GM12878 (cell line): Measurements from ENCODE around the gene HSF2BP. TPM values are rescaled to one million over a fixed set of nuclear protein-coding genes. Genes with fewer than 3 reads are reported as not detected.
"Not testable (repeated sequence)": the region's sequence is repeated elsewhere in the genome, so short reads cannot be mapped to it uniquely, and the experiment has no call there.

Experiments used
- ATAC-seq: fragments of 200-7000 bp; cut with Tn5 transposase; 3 replicates; pipeline ENCODE4 v1.9.1; 2020; ENCODE audit warnings: mild to moderate bottlenecking, moderate library complexity
- BruUV-seq: library from RNA; stranded (reverse); fragments of 400-500 nt; replicated peaks from 2 replicates; lab custom pipeline; 2021; lab: Mats Ljungman, UMichigan
- CTCF ChIA-PET: fragments of 300-600 bp; sonication (Branson Sonifier 250); formaldehyde crosslinking; extraction: SDS; loops from one replicate; lab custom pipeline; 2021; ENCODE audit warnings: inconsistent platforms; lab: Yijun Ruan, JAX
- POLR2A ChIA-PET: fragments of 350-600 bp; formaldehyde crosslinking; extraction: SDS; loops from one replicate; lab custom pipeline; 2021; ENCODE audit warnings: inconsistent platforms; lab: Charles Lee
- RAD21 ChIA-PET: fragments of 300-600 bp; sonication (Branson Sonifier 250); formaldehyde crosslinking; loops from one replicate; lab custom pipeline; 2023; ENCODE audit warnings: antibody characterized with exemption; ENCODE audit not compliant: unreplicated experiment; lab: Charles Lee
- SMC1A ChIA-PET: fragments of 300-600 bp; sonication (Branson Sonifier 250); formaldehyde crosslinking; loops from one replicate; lab custom pipeline; 2023; ENCODE audit not compliant: unreplicated experiment, uncharacterized antibody; lab: Charles Lee
- DNase-seq: peaks from one replicate; pipeline ENCODE4 v3.0.0-alpha.2; 2011; ENCODE audit warnings: low read depth, low spot score
- FAIRE-seq: peaks from 3 replicates; lab custom pipeline; 2011; peaks lifted over from hg19 to GRCh38; lab: Jason Lieb, UNC
- H2AFZ ChIP-seq: 2 replicates; pipeline ENCODE4 v1.6.0; 2011; ENCODE audit warnings: low read depth, low read length, control low read depth; ENCODE audit not compliant: control insufficient read depth
- H3K27ac ChIP-seq: 2 replicates; pipeline ENCODE4 v1.5.1; 2011; ENCODE audit warnings: control low read depth; ENCODE audit not compliant: control insufficient read depth, insufficient read depth
- H3K27me3 ChIP-seq, 2 experiments: replicated peaks in 1 of 2; 2 replicates each; pipeline versions ENCODE4 v1.6.0 to v1.6.1; 2011; ENCODE audit warnings: low read length in 1 of 2; ENCODE audit not compliant: control insufficient read depth in 2 of 2, insufficient read depth in 2 of 2
- H3K36me3 ChIP-seq, 2 experiments: 2 replicates each; pipeline ENCODE4 v1.5.1; 2011; ENCODE audit warnings: low read length in 1 of 2; ENCODE audit not compliant: control insufficient read depth in 2 of 2, insufficient read depth in 2 of 2
- H3K4me1 ChIP-seq: 2 replicates; pipeline ENCODE4 v1.6.1; 2011; ENCODE audit warnings: mild to moderate bottlenecking, low read length, moderate library complexity, mixed read lengths; ENCODE audit not compliant: control insufficient read depth, insufficient read depth
- H3K4me2 ChIP-seq: 2 replicates; pipeline ENCODE4 v1.6.0; 2011; ENCODE audit warnings: control low read depth; ENCODE audit not compliant: control insufficient read depth, insufficient read depth
- H3K4me3 ChIP-seq: fragments of 200-600 bp; sonication (generic); 2 replicates; pipeline ENCODE4 v1.5.1; 2016
- H3K79me2 ChIP-seq: 2 replicates; pipeline ENCODE4 v1.6.0; 2011; ENCODE audit warnings: low read length; ENCODE audit not compliant: control insufficient read depth, insufficient read depth
- H3K9ac ChIP-seq: 2 replicates; pipeline ENCODE4 v1.8.0; 2011; ENCODE audit warnings: low read length, control low read depth, mixed read lengths; ENCODE audit not compliant: control insufficient read depth, insufficient read depth
- H3K9me3 ChIP-seq: replicated peaks from 3 replicates; pipeline ENCODE4 v1.5.1; 2011; ENCODE audit warnings: mild to moderate bottlenecking, low read length; ENCODE audit not compliant: control insufficient read depth, insufficient read depth
- H4K20me1 ChIP-seq: 2 replicates; pipeline ENCODE4 v1.6.0; 2011; ENCODE audit not compliant: control insufficient read depth, insufficient read depth
- CEBPB ChIP-seq, 2 experiments: fragments of 150-350 bp in 1 of 2; IDR thresholded peaks; 2 replicates each; pipeline ENCODE4 v1.6.1; 2012 to 2014; ENCODE audit warnings: low read depth in 2 of 2, low read length in 2 of 2, borderline replicate concordance in 1 of 2, inconsistent platforms in 1 of 2
- CHD1 ChIP-seq: IDR thresholded peaks from 2 replicates; pipeline ENCODE4 v1.6.1; 2012; ENCODE audit warnings: low read depth, low read length, improper control_type of control experiment
- EED ChIP-seq: sonication (generic); IDR thresholded peaks from 2 replicates; pipeline ENCODE4 v1.6.1; 2016; ENCODE audit warnings: antibody characterized with exemption, low read depth
- EGR1 ChIP-seq, 2 experiments: IDR thresholded peaks; 1 replicate in 1 of 2; 2 replicates in 1 of 2; pipeline ENCODE4 v1.6.1; 2011 to 2012; ENCODE audit warnings: low read depth in 2 of 2, low read length in 2 of 2, borderline replicate concordance in 1 of 2, mild to moderate bottlenecking in 1 of 2, moderate library complexity in 1 of 2
- GABPA ChIP-seq: IDR thresholded peaks from 2 replicates; pipeline ENCODE4 v1.6.1; 2014; ENCODE audit warnings: antibody characterized with exemption, low read depth, mild to moderate bottlenecking, inconsistent platforms
- MYB ChIP-seq: fragments of 150-350 bp; IDR thresholded peaks from 2 replicates; pipeline ENCODE4 v1.6.1; 2014; ENCODE audit warnings: mild to moderate bottlenecking, low read depth, low read length, borderline replicate concordance
- PAX8 ChIP-seq: fragments of 450-650 bp; IDR thresholded peaks from 2 replicates; pipeline ENCODE4 v1.6.1; 2017; ENCODE audit warnings: mild to moderate bottlenecking, moderate library complexity
- POLR2A ChIP-seq: IDR thresholded peaks from 2 replicates; pipeline ENCODE4 v1.6.1; 2011; ENCODE audit warnings: low read depth, mild to moderate bottlenecking, low read length
- ZZZ3 ChIP-seq: IDR thresholded peaks from 2 replicates; pipeline ENCODE4 v1.6.1; 2011; ENCODE audit warnings: low read depth; ENCODE audit not compliant: control insufficient read depth, insufficient read length
- WGBS: methylation state at CpG from one replicate; pipeline ENCODE4 v1.1.6; 2016; ENCODE audit warnings: low lambda C conversion rate; ENCODE audit not compliant: insufficient replicate concordance, insufficient coverage; ENCODE audit errors: missing lambda C conversion rate; 5-methylcytosine and 5-hydroxymethylcytosine counted together
- in situ Hi-C: fragments of 300-500 bp; cut with MboI; formaldehyde crosslinking; loops from 9 replicates; pipeline ENCODE4 v1.14.3; 2018; ENCODE audit warnings: mixed read lengths
- intact Hi-C: fragments of 100-400 bp; cut with micrococcal nuclease; formaldehyde crosslinking; loops from one replicate; pipeline ENCODE4 v1.14.2; 2022; ENCODE audit not compliant: unreplicated experiment
- polyA plus RNA-seq, 11 experiments: library from polyadenylated mRNA; depleted of rRNA in 4 of 11; unstranded in 6 of 11; stranded (reverse) in 5 of 11; fragments of >200 nt; fragmentation: Nextera tagmentation in 4 of 11; fragmentation: Illumina TruSeq in 1 of 11; extraction: Ambion mirVana in 4 of 11; extraction: Trizol in 1 of 11; gene quantifications; 1 replicate in 1 of 11; 2 replicates in 10 of 11; pipeline versions ENCODE4 v1.2.1 to v1.2.3, GENCODE V29; 2011 to 2016; ENCODE audit warnings: inconsistent platforms in 2 of 11, missing spikeins in 2 of 11, low read depth in 1 of 11
- total RNA-seq, 4 experiments: library from RNA; depleted of rRNA in 3 of 4; stranded (reverse); fragments of >200 nt in 3 of 4; fragmentation: Illumina TruSeq in 1 of 4; extraction: Trizol in 1 of 4; gene quantifications; 2 replicates each; pipeline versions ENCODE4 v1.2.1 to v1.2.3, GENCODE V29; 2013 to 2021
- TF ChIP-seq, protein P1 (sequence below): fragments of 450-650 bp; IDR thresholded peaks from 2 replicates; pipeline ENCODE4 v1.6.1; 2017; ENCODE audit warnings: mild to moderate bottlenecking, moderate library complexity
- TF ChIP-seq, protein P2 (sequence below): fragments of 450-650 bp; IDR thresholded peaks from 2 replicates; pipeline ENCODE4 v1.6.1; 2014; ENCODE audit warnings: mild to moderate bottlenecking

The HSF2BP gene
- total and polyA plus RNA-seq, 10 of the 15 experiments (the other 5 are each of a cell fraction or from before 2014, with no cell fraction given): 0.07 to 0.81 (median 0.35) TPM

DNA sequence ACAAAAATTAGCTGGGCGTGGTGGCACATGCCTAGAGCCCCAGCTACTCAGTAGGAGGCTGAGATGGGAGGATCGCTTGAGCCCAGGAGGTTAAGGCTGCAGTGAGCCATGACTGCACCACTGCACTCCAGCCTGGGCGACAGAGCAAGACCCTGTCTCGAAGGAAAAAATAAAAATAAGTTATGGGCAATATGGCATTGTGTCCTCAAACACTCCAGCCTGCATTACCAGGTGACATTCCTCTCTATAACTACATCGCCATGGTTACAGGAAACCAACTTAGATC is 40.1 kb upstream of the HSF2BP start:
- SMC1A ChIA-PET: interaction anchor here (1.0 to 1.4 kb wide), 2 partner anchors 18 to 29 kb away, joined by 3 to 4 read pairs; no protein-coding TSS in a partner anchor
- RAD21 ChIA-PET, H3K36me3 ChIP-seq, H4K20me1 ChIP-seq, H3K9me3 ChIP-seq, CTCF ChIA-PET, H3K4me3 ChIP-seq, H3K27me3 ChIP-seq, H3K79me2 ChIP-seq, BruUV-seq, H3K9ac ChIP-seq, H3K4me2 ChIP-seq, POLR2A ChIA-PET, DNase-seq, ATAC-seq, intact Hi-C loops, FAIRE-seq, H2AFZ ChIP-seq, H3K27ac ChIP-seq, H3K4me1 ChIP-seq: not testable (repeated sequence)
- in situ Hi-C loops: loop anchor here (25.0 kb wide), 1 partner anchor 1487 kb away; the partner anchor contains the start of gene ABCG1
- WGBS: 76% methylated on average over 5 of the region's 5 CpGs

DNA sequence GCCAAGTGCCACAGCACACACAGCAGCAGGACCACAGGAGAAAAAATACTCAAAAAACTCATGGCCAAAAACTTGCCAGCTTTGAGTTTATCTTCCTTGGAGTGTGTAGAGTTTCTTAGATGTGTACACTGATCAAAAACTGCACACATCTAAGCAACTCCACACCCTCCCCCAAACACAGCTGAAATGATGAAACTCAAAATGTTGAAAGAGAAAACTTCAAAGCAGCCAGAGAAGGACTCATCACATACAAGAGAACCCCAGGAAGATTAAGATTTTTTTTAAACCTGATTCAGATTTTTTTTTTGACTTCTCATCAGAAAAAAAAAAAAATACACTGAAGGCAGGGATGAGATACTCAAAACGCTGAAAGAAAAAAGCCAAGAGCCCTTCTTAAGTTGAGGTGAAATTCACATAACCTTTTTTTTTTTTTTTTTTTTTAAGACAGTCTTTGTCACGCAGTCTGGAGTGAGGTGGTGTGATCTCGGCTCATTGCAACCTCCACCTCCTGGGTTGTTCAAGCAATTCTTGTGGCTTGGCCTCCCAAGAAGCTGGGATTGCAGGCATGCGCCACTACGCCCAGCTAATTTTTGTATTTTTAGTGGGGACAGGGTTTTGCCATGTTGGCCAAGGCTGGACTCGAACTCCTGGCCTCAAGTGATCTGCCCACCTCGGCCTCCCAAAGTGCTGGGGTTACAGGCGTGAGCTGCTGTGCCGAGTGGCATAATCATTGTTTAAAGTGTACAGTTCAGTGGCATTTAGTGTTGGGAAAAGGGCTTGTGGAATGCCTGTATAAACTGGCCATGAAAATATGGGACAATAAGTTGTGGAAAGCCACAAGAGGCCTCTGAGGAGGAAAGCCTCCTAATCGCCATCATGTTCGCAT is 38.7 kb upstream of the HSF2BP start:
- in situ Hi-C loops (loop anchor here (25.0 kb wide), 1 partner anchor 1486 kb away; the partner anchor contains the start of gene ABCG1), intact Hi-C loops (no loop called here)
- Histone ChIP-seq H3K9me3 (no peaks in the 10 kb centered on the region), H2AFZ (no peak overlapping the region), H3K27me3 (no peaks in the 10 kb centered on the region), H3K4me1 (peaks cover 6% of the 10 kb centered on the region), H3K27ac (no peak overlapping the region), H3K36me3 (peaks cover 2 to 3% of the 10 kb centered on the region in 2 experiments; a peak in 3 of 4 replicates), H3K79me2 (no peaks in the 10 kb centered on the region), H4K20me1 (peaks cover 2% of the 10 kb centered on the region; the same call in 1 of the 2 replicates), H3K4me3 (no peak overlapping the region), H3K9ac (no peak overlapping the region), H3K4me2 (no peak overlapping the region)
- ATAC-seq (no peak), DNase-seq (no peak), FAIRE-seq (no peak)
- ChIA-PET RAD21 (no interaction called here), POLR2A (no interaction called here), SMC1A (no interaction called here), CTCF (no interaction called here)
- TF ChIP-seq ZZZ3: no peak
- no peak for TF ChIP-seq PAX8
- TF ChIP-seq CHD1: no peak
- TF ChIP-seq, protein P1, sequence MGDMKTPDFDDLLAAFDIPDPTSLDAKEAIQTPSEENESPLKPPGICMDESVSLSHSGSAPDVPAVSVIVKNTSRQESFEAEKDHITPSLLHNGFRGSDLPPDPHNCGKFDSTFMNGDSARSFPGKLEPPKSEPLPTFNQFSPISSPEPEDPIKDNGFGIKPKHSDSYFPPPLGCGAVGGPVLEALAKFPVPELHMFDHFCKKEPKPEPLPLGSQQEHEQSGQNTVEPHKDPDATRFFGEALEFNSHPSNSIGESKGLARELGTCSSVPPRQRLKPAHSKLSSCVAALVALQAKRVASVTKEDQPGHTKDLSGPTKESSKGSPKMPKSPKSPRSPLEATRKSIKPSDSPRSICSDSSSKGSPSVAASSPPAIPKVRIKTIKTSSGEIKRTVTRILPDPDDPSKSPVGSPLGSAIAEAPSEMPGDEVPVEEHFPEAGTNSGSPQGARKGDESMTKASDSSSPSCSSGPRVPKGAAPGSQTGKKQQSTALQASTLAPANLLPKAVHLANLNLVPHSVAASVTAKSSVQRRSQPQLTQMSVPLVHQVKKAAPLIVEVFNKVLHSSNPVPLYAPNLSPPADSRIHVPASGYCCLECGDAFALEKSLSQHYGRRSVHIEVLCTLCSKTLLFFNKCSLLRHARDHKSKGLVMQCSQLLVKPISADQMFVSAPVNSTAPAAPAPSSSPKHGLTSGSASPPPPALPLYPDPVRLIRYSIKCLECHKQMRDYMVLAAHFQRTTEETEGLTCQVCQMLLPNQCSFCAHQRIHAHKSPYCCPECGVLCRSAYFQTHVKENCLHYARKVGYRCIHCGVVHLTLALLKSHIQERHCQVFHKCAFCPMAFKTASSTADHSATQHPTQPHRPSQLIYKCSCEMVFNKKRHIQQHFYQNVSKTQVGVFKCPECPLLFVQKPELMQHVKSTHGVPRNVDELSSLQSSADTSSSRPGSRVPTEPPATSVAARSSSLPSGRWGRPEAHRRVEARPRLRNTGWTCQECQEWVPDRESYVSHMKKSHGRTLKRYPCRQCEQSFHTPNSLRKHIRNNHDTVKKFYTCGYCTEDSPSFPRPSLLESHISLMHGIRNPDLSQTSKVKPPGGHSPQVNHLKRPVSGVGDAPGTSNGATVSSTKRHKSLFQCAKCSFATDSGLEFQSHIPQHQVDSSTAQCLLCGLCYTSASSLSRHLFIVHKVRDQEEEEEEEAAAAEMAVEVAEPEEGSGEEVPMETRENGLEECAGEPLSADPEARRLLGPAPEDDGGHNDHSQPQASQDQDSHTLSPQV: no peak
- no peak for TF ChIP-seq MYB
- TF ChIP-seq, protein P2, sequence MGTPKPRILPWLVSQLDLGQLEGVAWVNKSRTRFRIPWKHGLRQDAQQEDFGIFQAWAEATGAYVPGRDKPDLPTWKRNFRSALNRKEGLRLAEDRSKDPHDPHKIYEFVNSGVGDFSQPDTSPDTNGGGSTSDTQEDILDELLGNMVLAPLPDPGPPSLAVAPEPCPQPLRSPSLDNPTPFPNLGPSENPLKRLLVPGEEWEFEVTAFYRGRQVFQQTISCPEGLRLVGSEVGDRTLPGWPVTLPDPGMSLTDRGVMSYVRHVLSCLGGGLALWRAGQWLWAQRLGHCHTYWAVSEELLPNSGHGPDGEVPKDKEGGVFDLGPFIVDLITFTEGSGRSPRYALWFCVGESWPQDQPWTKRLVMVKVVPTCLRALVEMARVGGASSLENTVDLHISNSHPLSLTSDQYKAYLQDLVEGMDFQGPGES: no peak
- no peak for TF ChIP-seq EGR1 (IDR thresholded peaks at IDR 0.05; ENCODE audit: borderline replicate concordance in 1 of 2, low read depth in 2 of 2, low read length in 2 of 2)
- TF ChIP-seq CEBPB (IDR thresholded peaks at IDR 0.05; ENCODE audit: borderline replicate concordance in 1 of 2, low read depth in 2 of 2, low read length in 2 of 2): no peak
- TF ChIP-seq GABPA: no peak
- no peak for TF ChIP-seq POLR2A
- TF ChIP-seq EED: no peak
- BruUV-seq: no TSS peak
- WGBS: 92% methylated on average over 8 of the region's 11 CpGs
